Measurements from ENCODE around the gene CD99. TPM values are rescaled to one million over a fixed set of nuclear protein-coding genes. Genes with fewer than 3 reads are reported as not detected.
"Not testable (repeated sequence)": the region's sequence is repeated elsewhere in the genome, so short reads cannot be mapped to it uniquely, and the experiment has no call there.

The CD99 gene
- total and polyA plus RNA-seq, 2 of the 13 experiments (the other 11 are each of a cell fraction or from before 2014, with no cell fraction given) = 78.8 to 111 TPM

DNA sequence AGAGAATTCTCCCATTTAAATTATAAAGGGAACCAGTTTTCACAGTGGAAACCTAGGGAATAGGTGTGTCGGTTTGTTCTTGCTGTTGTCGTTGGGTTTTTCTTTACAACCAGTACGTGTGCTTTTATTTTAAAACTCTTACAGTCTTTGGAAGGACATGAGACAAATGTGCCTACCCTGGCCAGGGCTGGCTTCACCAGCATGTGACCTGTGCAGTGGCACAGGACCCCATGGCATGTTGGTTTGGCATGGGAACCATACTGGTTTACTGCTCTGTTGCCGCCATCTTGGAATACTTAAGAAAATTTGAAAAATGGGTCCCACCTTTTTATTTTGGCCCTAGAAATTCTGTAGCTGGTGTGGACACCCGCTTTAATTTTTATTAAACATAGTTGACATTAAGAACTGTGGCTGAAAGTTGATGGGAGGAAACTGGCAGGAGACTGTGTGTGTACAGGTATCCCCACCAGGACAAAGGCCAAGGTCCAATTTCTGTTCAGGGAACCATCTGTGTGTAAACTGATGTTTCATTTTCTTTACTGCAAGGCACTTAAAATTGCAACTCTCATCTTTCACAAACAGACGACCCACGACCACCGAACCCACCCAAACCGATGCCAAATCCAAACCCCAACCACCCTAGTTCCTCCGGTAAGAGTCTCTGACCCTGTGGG, 28.8 kb downstream of the CD99 start (continued):
- TF ChIP-seq ZNF276 (CRISPR knock-in tag; IDR thresholded peaks at IDR 0.05; ENCODE audit: low read depth) (no peak), HNF4A (CRISPR knock-in tag; IDR thresholded peaks at IDR 0.05) (peak; percentile 62)
- TF ChIP-seq, protein P1, sequence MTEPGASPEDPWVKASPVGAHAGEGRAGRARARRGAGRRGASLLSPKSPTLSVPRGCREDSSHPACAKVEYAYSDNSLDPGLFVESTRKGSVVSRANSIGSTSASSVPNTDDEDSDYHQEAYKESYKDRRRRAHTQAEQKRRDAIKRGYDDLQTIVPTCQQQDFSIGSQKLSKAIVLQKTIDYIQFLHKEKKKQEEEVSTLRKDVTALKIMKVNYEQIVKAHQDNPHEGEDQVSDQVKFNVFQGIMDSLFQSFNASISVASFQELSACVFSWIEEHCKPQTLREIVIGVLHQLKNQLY (CRISPR knock-in tag; IDR thresholded peaks at IDR 0.05) = no peak

DNA sequence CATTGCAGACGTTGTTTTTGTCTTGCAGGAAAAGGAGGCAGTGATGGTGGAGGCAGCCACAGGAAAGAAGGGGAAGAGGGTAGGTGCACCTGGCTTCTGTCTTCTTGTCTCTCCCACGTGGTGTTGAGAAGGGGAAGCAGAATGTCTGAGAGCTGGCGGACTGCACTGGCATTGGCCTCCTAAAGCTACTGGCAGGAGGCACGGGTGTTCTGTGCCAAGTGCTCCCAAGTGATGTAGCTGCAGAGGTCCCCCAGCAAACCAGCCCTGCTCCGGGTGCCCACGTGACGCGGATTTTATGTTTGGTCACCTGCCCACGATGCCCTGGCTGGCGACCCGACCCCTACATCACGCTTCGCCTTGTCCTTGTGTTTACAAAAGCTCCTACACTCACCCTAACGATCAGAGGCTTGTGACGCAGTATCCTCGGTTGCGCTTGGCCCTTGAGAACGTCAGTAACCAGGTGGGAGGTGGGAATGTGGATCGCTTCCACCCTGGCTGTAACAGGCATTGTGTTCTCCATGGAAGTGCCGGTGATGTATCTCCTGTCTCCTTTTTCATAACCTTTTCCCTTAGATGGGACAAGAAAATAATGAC, 32.3 kb downstream of the CD99 start:
- no TSS peak for BruUV-seq (replicated peaks)
- H3K27me3 ChIP-seq (ENCODE audit: control insufficient read depth in 1 of 2, insufficient read depth in 2 of 2, low read length in 2 of 2) = no peaks in the 10 kb centered on the region
- no peak overlapping the region for H3K4me3 ChIP-seq (replicated peaks in 1 of 3; ENCODE audit: insufficient read depth in 1 of 3, low read depth in 2 of 3, low read length in 3 of 3)
- H3K4me2 ChIP-seq (ENCODE audit: low read depth, low read length) = no peak overlapping the region
- no peak overlapping the region for H2AFZ ChIP-seq (ENCODE audit: low read length)
- DNase-seq (ENCODE audit: low spot score) (no peak), ATAC-seq (no peak), FAIRE-seq (no peak)
- CTCF ChIA-PET (ENCODE audit: low intra/inter-chr PET ratio, low total read pairs) = no interaction called here
- no peaks in the 10 kb centered on the region for H4K20me1 ChIP-seq (ENCODE audit: insufficient read depth, low read length)
- intact Hi-C loops (cut with micrococcal nuclease; ENCODE audit: unreplicated experiment) (no loop called here), in situ Hi-C loops (cut with HindIII; ENCODE audit: extremely low pct_ligation_motif_present, low pct_unique_long_range_greater_than_20kb) (no loop called here)
- H3K4me1 ChIP-seq (ENCODE audit: insufficient read depth, low read length) = peaks cover 11% of the 10 kb centered on the region
- H3K36me3 ChIP-seq (replicated peaks in 1 of 2; ENCODE audit: control insufficient read depth in 1 of 2, insufficient read depth in 2 of 2, low read length in 2 of 2) = peaks cover 15 to 50% of the 10 kb centered on the region in 2 experiments
- no peak overlapping the region for H3K9ac ChIP-seq (ENCODE audit: insufficient read depth, low read depth, low read length)
- TF ChIP-seq MED8 (CRISPR knock-in tag; IDR thresholded peaks at IDR 0.05; ENCODE audit: insufficient replicate concordance) (no peak), DPF2 (CRISPR knock-in tag; IDR thresholded peaks at IDR 0.05; ENCODE audit: borderline replicate concordance, low read depth) (no peak), ZFYVE20 (CRISPR knock-in tag; IDR thresholded peaks at IDR 0.05; ENCODE audit: borderline replicate concordance, low read depth) (no peak), NFIC (IDR thresholded peaks at IDR 0.05; ENCODE audit: low read length) (no peak), ZNF510 (CRISPR knock-in tag; IDR thresholded peaks at IDR 0.05; ENCODE audit: low read depth) (no peak)
- no peak overlapping the region for H3K27ac ChIP-seq (ENCODE audit: extremely low read length, insufficient read depth, low read length)
- H3K79me2 ChIP-seq (ENCODE audit: insufficient read depth, low read length) = no peaks in the 10 kb centered on the region
- H3K9me3 ChIP-seq (ENCODE audit: low read length) = no peaks in the 10 kb centered on the region
- WGBS (ENCODE audit: low lambda C conversion rate) = 97% methylated on average over 20 of the region's 20 CpGs
- POLR2A ChIA-PET = no interaction called here

DNA sequence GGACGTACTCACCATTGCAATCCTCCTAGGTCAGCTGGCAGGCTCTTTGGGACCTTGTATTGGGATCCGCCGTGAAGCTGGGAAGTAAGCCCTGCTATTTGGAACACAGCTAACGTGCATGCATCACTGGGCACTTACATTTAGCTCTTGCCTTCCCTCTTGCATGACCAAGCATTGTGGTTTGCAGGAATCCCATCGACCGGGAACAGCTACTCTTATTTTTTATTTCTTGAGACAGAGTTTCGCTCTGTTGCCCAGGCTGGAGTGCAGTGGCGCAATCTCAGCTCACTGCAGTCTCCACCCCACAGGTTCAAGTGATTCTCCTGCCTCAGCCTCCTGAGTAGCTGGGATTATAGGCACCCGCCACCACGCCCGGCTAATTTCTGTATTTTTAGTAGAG, 36.2 kb downstream of the CD99 start:
- ATAC-seq; intact Hi-C loops (cut with micrococcal nuclease; ENCODE audit: unreplicated experiment); FAIRE-seq; H3K4me3 ChIP-seq (replicated peaks in 1 of 3; ENCODE audit: insufficient read depth in 1 of 3, low read depth in 2 of 3, low read length in 3 of 3); H3K9ac ChIP-seq (ENCODE audit: insufficient read depth, low read depth, low read length); H2AFZ ChIP-seq (ENCODE audit: low read length); H3K79me2 ChIP-seq (ENCODE audit: insufficient read depth, low read length); H4K20me1 ChIP-seq (ENCODE audit: insufficient read depth, low read length); H3K27me3 ChIP-seq (ENCODE audit: control insufficient read depth in 1 of 2, insufficient read depth in 2 of 2, low read length in 2 of 2); BruUV-seq (replicated peaks); H3K4me2 ChIP-seq (ENCODE audit: low read depth, low read length); H3K4me1 ChIP-seq (ENCODE audit: insufficient read depth, low read length); H3K9me3 ChIP-seq (ENCODE audit: low read length); in situ Hi-C loops (cut with HindIII; ENCODE audit: extremely low pct_ligation_motif_present, low pct_unique_long_range_greater_than_20kb); POLR2A ChIA-PET; H3K27ac ChIP-seq (ENCODE audit: extremely low read length, insufficient read depth, low read length); CTCF ChIA-PET (ENCODE audit: low intra/inter-chr PET ratio, low total read pairs); DNase-seq (ENCODE audit: low spot score): not testable (repeated sequence)
- H3K36me3 ChIP-seq (replicated peaks in 1 of 2; ENCODE audit: control insufficient read depth in 1 of 2, insufficient read depth in 2 of 2, low read length in 2 of 2) = peaks cover 11 to 45% of the 10 kb centered on the region in 2 experiments
- 98% methylated on average over 11 of the region's 11 CpGs for whole genome bisulfite sequencing (ENCODE audit: low lambda C conversion rate)

Measured in HepG2 (cell line).